OCI-LY1 (cell line): ENCODE results near the gene KRTAP4-8.
"Not testable (repeated sequence)": the region's sequence is repeated elsewhere in the genome, so short reads cannot be mapped to it uniquely, and the experiment has no call there.

Experiments used
- H2AFZ ChIP-seq: fragments of 200-600 bp; sonication (generic), shearing (Covaris generic); 2 replicates; pipeline ENCODE4 v1.6.0; 2014; ENCODE audit warnings: antibody characterized with exemption, mild to moderate bottlenecking, low read length
- H3F3A ChIP-seq: fragments of 200-600 bp; sonication (generic), shearing (Covaris generic); 2 replicates; pipeline ENCODE4 v1.6.0; 2014; ENCODE audit warnings: mild to moderate bottlenecking, antibody characterized with exemption, low read length, moderate library complexity; ENCODE audit not compliant: insufficient read depth
- H3K27ac ChIP-seq: fragments of 200-600 bp; sonication (generic); 2 replicates; pipeline ENCODE4 v1.5.1; 2014; ENCODE audit warnings: low read length, mixed run types, mild to moderate bottlenecking, low read depth; ENCODE audit not compliant: poor library complexity, severe bottlenecking
- H3K27me3 ChIP-seq: fragments of 200-600 bp; sonication (generic); 2 replicates; pipeline ENCODE4 v1.6.0; 2014; ENCODE audit warnings: antibody characterized with exemption, mild to moderate bottlenecking, low read length, moderate library complexity; ENCODE audit not compliant: insufficient read depth
- H3K36me3 ChIP-seq: fragments of 200-600 bp; sonication (generic); 2 replicates; pipeline ENCODE4 v1.6.1; 2014; ENCODE audit warnings: mild to moderate bottlenecking, antibody characterized with exemption, low read length, moderate library complexity, mixed read lengths; ENCODE audit not compliant: insufficient read depth
- H3K4me1 ChIP-seq: fragments of 200-600 bp; sonication (generic); 2 replicates; pipeline ENCODE4 v1.5.1; 2014; ENCODE audit warnings: mild to moderate bottlenecking, low read length, moderate library complexity; ENCODE audit not compliant: insufficient read depth, severe bottlenecking
- H3K4me2 ChIP-seq: fragments of 200-600 bp; sonication (generic), shearing (Covaris generic); 2 replicates; pipeline ENCODE4 v1.6.1; 2014; ENCODE audit warnings: low read length
- H3K4me3 ChIP-seq: fragments of 200-600 bp; sonication (generic); 2 replicates; pipeline ENCODE4 v1.5.1; 2014; ENCODE audit warnings: low read length, low read depth, mild to moderate bottlenecking, mixed read lengths; ENCODE audit not compliant: poor library complexity, severe bottlenecking
- H3K79me2 ChIP-seq: fragments of 200-600 bp; shearing (Covaris generic); 2 replicates; pipeline ENCODE4 v1.6.1; 2016; ENCODE audit warnings: mixed run types, low read length, mixed read lengths; ENCODE audit not compliant: insufficient read depth
- H3K9ac ChIP-seq: fragments of 200-600 bp; sonication (generic), shearing (Covaris generic); 2 replicates; pipeline ENCODE4 v1.6.1; 2014; ENCODE audit warnings: mild to moderate bottlenecking, low read length, mixed read lengths
- H3K9me2 ChIP-seq: fragments of 200-600 bp; sonication (generic), shearing (Covaris generic); 2 replicates; pipeline ENCODE4 v1.6.1; 2014; ENCODE audit warnings: low read depth, mild to moderate bottlenecking, low read length, mixed read lengths
- H3K9me3 ChIP-seq: fragments of 200-600 bp; shearing (Covaris generic); 2 replicates; pipeline ENCODE4 v1.6.1; 2014; ENCODE audit warnings: low read length, mixed read lengths
- H4K20me1 ChIP-seq: fragments of 200-600 bp; sonication (generic), shearing (Covaris generic); 2 replicates; pipeline ENCODE4 v1.6.0; 2016; ENCODE audit warnings: mild to moderate bottlenecking, low read length; ENCODE audit not compliant: insufficient read depth
- CTCF ChIP-seq: fragments of 200-600 bp; sonication (generic), shearing (Covaris generic); IDR thresholded peaks from 2 replicates; pipeline ENCODE4 v1.5.1; 2017; ENCODE audit warnings: mild to moderate bottlenecking, antibody characterized with exemption, low read length, moderate library complexity, mixed read lengths
- EZH2 ChIP-seq: fragments of 200-600 bp; sonication (generic), shearing (Covaris generic); IDR thresholded peaks from 2 replicates; pipeline ENCODE4 v1.8.0; 2017; ENCODE audit warnings: borderline replicate concordance, mixed run types, mild to moderate bottlenecking, antibody characterized with exemption, low read length, moderate library complexity, mixed read lengths

KRTAP4-8 gene

GRCh38 chr17:41065829-41066624 lies 31.9 kb downstream of the KRTAP4-8 start, which contains the start of gene KRTAP2-4:
TSS of gene KRTAP2-4 (minus strand) at chr17:41065879. CDS start at chr17:41065845, 34 bp downstream.
- H3F3A ChIP-seq, result no peaks in the 10 kb centered on the region
- no peaks in the 10 kb centered on the region for H3K9me3 ChIP-seq
- TF ChIP-seq EZH2 (no peak), CTCF (no peak)
- no peaks in the 10 kb centered on the region for H3K79me2 ChIP-seq
- no peaks in the 10 kb centered on the region for H3K36me3 ChIP-seq
- no peaks in the 10 kb centered on the region for H4K20me1 ChIP-seq
- no peak within 1 kb of the TSS for H3K4me3 ChIP-seq
- H3K9ac ChIP-seq, result no peak within 1 kb of the TSS
- no peak within 1 kb of the TSS for H2AFZ ChIP-seq
- H3K9me2 ChIP-seq, result no peaks in the 10 kb centered on the region
- no peaks in the 10 kb centered on the region for H3K4me1 ChIP-seq
- no peak within 1 kb of the TSS for H3K27ac ChIP-seq
- H3K27me3 ChIP-seq, result no peaks in the 10 kb centered on the region
- H3K4me2 ChIP-seq, result no peak within 1 kb of the TSS

- not testable (repeated sequence) for H3K4me1 ChIP-seq, H4K20me1 ChIP-seq, H3K79me2 ChIP-seq, H3K4me2 ChIP-seq, H3K27ac ChIP-seq, H2AFZ ChIP-seq, H3K9ac ChIP-seq, H3K4me3 ChIP-seq, H3K9me2 ChIP-seq, H3K9me3 ChIP-seq, H3K27me3 ChIP-seq, H3K36me3 ChIP-seq, H3F3A ChIP-seq
Measured at GRCh38 chr17:41065016-41065689, 32.8 kb downstream of the KRTAP4-8 start.

- Histone ChIP-seq H3K79me2 (no peaks in the 10 kb centered on the region), H4K20me1 (no peaks in the 10 kb centered on the region), H3K4me2 (no peak overlapping the region), H3K9me3 (no peaks in the 10 kb centered on the region), H3K9me2 (no peaks in the 10 kb centered on the region), H3K4me1 (no peaks in the 10 kb centered on the region), H3F3A (no peaks in the 10 kb centered on the region), H3K4me3 (no peak overlapping the region), H3K27me3 (no peaks in the 10 kb centered on the region), H3K36me3 (no peaks in the 10 kb centered on the region), H3K27ac (no peak overlapping the region), H3K9ac (no peak overlapping the region), H2AFZ (no peak overlapping the region)
- no peak for TF ChIP-seq CTCF
- TF ChIP-seq EZH2, result no peak
Measured at GRCh38 chr17:41064301-41064700, 33.6 kb downstream of the KRTAP4-8 start.
